Activated CD8-positive, alpha-beta T cell treated with anti-CD3 and anti-CD28 coated beads for 36 hours (primary cell): ENCODE results near the gene KCNC1. TPM values are rescaled to one million over a fixed set of nuclear protein-coding genes. Genes with fewer than 3 reads are reported as not detected.

ENCODE experiments used
- ATAC-seq: fragments of 200-7000 bp; cut with Tn5 transposase; one replicate; pipeline ENCODE4 v1.10.0; 2021; ENCODE audit warnings: mild to moderate bottlenecking, moderate library complexity
- CTCF ChIA-PET: fragments of 350-600 bp; sonication (Branson Sonifier 250); formaldehyde crosslinking; loops from one replicate; lab custom pipeline; 2021; ENCODE audit warnings: antibody characterized with exemption; lab: Charles Lee
- POLR2A ChIA-PET: fragments of 350-600 bp; sonication (Branson Sonifier 250); formaldehyde crosslinking; loops from one replicate; lab custom pipeline; 2021; ENCODE audit warnings: antibody characterized with exemption; lab: Charles Lee
- DNase-seq: peaks from one replicate; pipeline ENCODE4 v3.0.0-alpha.2; 2020
- H3K27ac Mint-ChIP-seq: one replicate; pipeline ENCODE4 v1.8.0; 2021; ENCODE audit warnings: mild to moderate bottlenecking, mixed read lengths
- H3K27me3 Mint-ChIP-seq: one replicate; pipeline ENCODE4 v1.8.0; 2021; ENCODE audit warnings: mixed read lengths
- H3K36me3 Mint-ChIP-seq: one replicate; pipeline ENCODE4 v1.8.0; 2021; ENCODE audit warnings: low read depth, mixed read lengths
- H3K4me1 Mint-ChIP-seq: one replicate; pipeline ENCODE4 v1.8.0; 2021; ENCODE audit warnings: low read depth, mixed read lengths
- H3K4me3 Mint-ChIP-seq: one replicate; pipeline ENCODE4 v1.8.0; 2021; ENCODE audit warnings: mild to moderate bottlenecking, moderate library complexity, mixed read lengths
- H3K9me3 Mint-ChIP-seq: one replicate; pipeline ENCODE4 v1.8.0; 2021; ENCODE audit warnings: mixed read lengths
- CTCF ChIP-seq: fragments of 200-600 bp; IDR thresholded peaks from one replicate; pipeline ENCODE4 v1.8.0; 2022; ENCODE audit warnings: antibody characterized with exemption, mild to moderate bottlenecking
- intact Hi-C: fragments of 100-400 bp; cut with micrococcal nuclease; formaldehyde crosslinking; loops from one replicate; pipeline ENCODE4 v1.10.0; 2022
- total RNA-seq, 2 experiments: library from RNA; stranded (reverse); gene quantifications; one replicate each; pipeline ENCODE4 v1.2.3, GENCODE V29; 2021

Gene KCNC1
- total RNA-seq, 2 experiments from 2014 or later = not detected

GRCh38 chr11:17764446-17765218 lies 30.1 kb downstream of the KCNC1 start:
- Mint-ChIP-seq H3K27ac (no peak overlapping the region), H3K36me3 (no peaks in the 10 kb centered on the region), H3K27me3 (peaks cover 3% of the 10 kb centered on the region), H3K9me3 (no peaks in the 10 kb centered on the region), H3K4me3 (no peak overlapping the region), H3K4me1 (no peaks in the 10 kb centered on the region)
- ATAC-seq (no peak), DNase-seq (no peak)
- no peak for TF ChIP-seq CTCF
- POLR2A ChIA-PET = no interaction called here
- intact Hi-C loops = no loop called here
- CTCF ChIA-PET = no interaction called here

- peaks cover 3% of the 10 kb centered on the region for H3K27me3 Mint-ChIP-seq
- no peaks in the 10 kb centered on the region for H3K36me3 Mint-ChIP-seq
- ChIA-PET POLR2A (no interaction called here), CTCF (no interaction called here)
- no peak overlapping the region for H3K4me3 Mint-ChIP-seq
- DNase-seq (peak; percentile 7), ATAC-seq (no peak)
- H3K4me1 Mint-ChIP-seq = no peaks in the 10 kb centered on the region
- intact Hi-C loops = no loop called here
- no peak overlapping the region for H3K27ac Mint-ChIP-seq
- no peaks in the 10 kb centered on the region for H3K9me3 Mint-ChIP-seq
- TF ChIP-seq CTCF = no peak
Observed at GRCh38 chr11:17765356-17766072, 30.9 kb downstream of the KCNC1 start.

- Mint-ChIP-seq H3K36me3 (no peaks in the 10 kb centered on the region), H3K4me1 (no peaks in the 10 kb centered on the region), H3K9me3 (no peaks in the 10 kb centered on the region), H3K27me3 (peaks cover 3% of the 10 kb centered on the region), H3K4me3 (no peak overlapping the region), H3K27ac (no peak overlapping the region)
- DNase-seq (no peak), ATAC-seq (no peak)
- CTCF ChIA-PET = no interaction called here
- POLR2A ChIA-PET = no interaction called here
- no peak for TF ChIP-seq CTCF
- intact Hi-C loops = no loop called here
Observed at GRCh38 chr11:17766073-17766359, 31.4 kb downstream of the KCNC1 start.

- Mint-ChIP-seq H3K27me3 (peaks cover 3% of the 10 kb centered on the region), H3K4me3 (no peak overlapping the region), H3K36me3 (no peaks in the 10 kb centered on the region), H3K27ac (no peak overlapping the region), H3K4me1 (no peaks in the 10 kb centered on the region), H3K9me3 (no peaks in the 10 kb centered on the region)
- CTCF ChIA-PET = interaction anchor here (0.9 kb wide), 1 partner anchor 8 kb away, joined by 3 read pairs; no protein-coding TSS in a partner anchor
- no peak for TF ChIP-seq CTCF
- no peak for DNase-seq
- ATAC-seq = no peak
- intact Hi-C loops = no loop called here
- POLR2A ChIA-PET = no interaction called here
Observed at GRCh38 chr11:17766590-17766989, 32.0 kb downstream of the KCNC1 start.

- CTCF ChIA-PET = interaction anchor here (0.9 to 1.3 kb wide), 2 partner anchors 9 to 36 kb away, joined by 3 read pairs; no protein-coding TSS in a partner anchor
- Mint-ChIP-seq H3K4me3 (no peak overlapping the region), H3K27ac (no peak overlapping the region), H3K27me3 (peaks cover 3% of the 10 kb centered on the region), H3K9me3 (no peaks in the 10 kb centered on the region), H3K36me3 (no peaks in the 10 kb centered on the region), H3K4me1 (no peaks in the 10 kb centered on the region)
- intact Hi-C loops = no loop called here
- ATAC-seq (no peak), DNase-seq (no peak)
- POLR2A ChIA-PET = no interaction called here
- no peak for TF ChIP-seq CTCF
Observed at GRCh38 chr11:17767301-17767885, 32.8 kb downstream of the KCNC1 start.
